ENCODE data around the gene SIX1.

DNA sequence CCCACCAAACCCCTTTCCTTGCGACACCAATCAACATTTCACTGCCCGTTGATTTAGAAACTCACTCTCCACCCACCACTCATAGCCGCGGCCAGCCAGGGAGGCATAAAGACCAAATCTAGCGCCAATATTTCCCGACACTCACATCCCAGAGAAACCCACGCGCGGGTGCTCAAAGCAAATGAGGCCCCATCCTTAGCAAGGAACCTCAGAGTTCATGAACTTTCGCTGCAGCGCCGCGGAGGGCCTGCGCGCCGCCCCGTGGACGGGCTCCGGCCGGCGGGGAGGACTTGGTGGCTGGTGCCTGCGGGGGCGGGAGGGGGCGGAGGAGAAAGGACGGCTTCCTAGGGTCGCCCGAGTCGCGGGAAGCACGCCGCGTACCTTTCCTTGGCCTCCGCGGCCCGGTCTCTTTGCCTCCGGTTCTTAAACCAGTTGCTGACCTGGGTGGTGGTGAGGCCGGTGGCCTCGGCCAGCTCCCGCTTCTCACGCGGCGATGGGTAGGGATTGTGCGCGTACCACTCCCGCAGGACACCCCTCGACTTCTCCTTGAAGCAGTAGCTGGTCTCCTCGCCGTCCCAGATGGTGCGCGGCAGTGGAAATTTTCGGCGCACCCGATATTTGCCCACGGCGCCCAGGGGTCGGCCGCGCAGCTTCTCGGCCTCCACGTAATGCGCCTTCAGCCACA lies 886 bp downstream of the SIX1 start:
- no peak for TF ChIP-seq POLR2AphosphoS5 (IDR thresholded peaks at IDR 0.05)
- TF ChIP-seq, protein P1, sequence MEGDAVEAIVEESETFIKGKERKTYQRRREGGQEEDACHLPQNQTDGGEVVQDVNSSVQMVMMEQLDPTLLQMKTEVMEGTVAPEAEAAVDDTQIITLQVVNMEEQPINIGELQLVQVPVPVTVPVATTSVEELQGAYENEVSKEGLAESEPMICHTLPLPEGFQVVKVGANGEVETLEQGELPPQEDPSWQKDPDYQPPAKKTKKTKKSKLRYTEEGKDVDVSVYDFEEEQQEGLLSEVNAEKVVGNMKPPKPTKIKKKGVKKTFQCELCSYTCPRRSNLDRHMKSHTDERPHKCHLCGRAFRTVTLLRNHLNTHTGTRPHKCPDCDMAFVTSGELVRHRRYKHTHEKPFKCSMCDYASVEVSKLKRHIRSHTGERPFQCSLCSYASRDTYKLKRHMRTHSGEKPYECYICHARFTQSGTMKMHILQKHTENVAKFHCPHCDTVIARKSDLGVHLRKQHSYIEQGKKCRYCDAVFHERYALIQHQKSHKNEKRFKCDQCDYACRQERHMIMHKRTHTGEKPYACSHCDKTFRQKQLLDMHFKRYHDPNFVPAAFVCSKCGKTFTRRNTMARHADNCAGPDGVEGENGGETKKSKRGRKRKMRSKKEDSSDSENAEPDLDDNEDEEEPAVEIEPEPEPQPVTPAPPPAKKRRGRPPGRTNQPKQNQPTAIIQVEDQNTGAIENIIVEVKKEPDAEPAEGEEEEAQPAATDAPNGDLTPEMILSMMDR (IDR thresholded peaks at IDR 0.05) = no peak
- TF ChIP-seq POLR2A (IDR thresholded peaks at IDR 0.05) = no peak
